ENCODE measurements around the gene TRIM38.
A peak's percentile ranks its signal among the peaks of the same experiment; 100 is the strongest.

The TRIM38 gene

GRCh38 chr6:26028746-26029569 is 66.4 kb downstream of the TRIM38 start:
- no peak for DNase-seq

- DNase-seq, result no peak
Observed at GRCh38 chr6:26029570-26029856, 66.9 kb downstream of the TRIM38 start.

GRCh38 chr6:26029857-26030653 is 67.5 kb downstream of the TRIM38 start:
- DNase-seq, result peak; percentile 34

- DNase-seq, result peak; percentile 62
Observed at GRCh38 chr6:26030716-26031115, 68.1 kb downstream of the TRIM38 start.

- peak; percentile 62 for DNase-seq
Observed at GRCh38 chr6:26031151-26031594, 68.6 kb downstream of the TRIM38 start.

GRCh38 chr6:26031595-26032339 is 69.2 kb downstream of the TRIM38 start:
- DNase-seq, result peak; percentile 99

- DNase-seq, result peak; percentile 83
Observed at GRCh38 chr6:26032340-26033084, 69.9 kb downstream of the TRIM38 start.

- peak; percentile 98 for DNase-seq
Observed at GRCh38 chr6:26033085-26033940, 70.7 kb downstream of the TRIM38 start.

- no peak for DNase-seq
Observed at GRCh38 chr6:26033941-26034354, 71.3 kb downstream of the TRIM38 start.

- DNase-seq, result no peak
Observed at GRCh38 chr6:26034905-26035304, 72.3 kb downstream of the TRIM38 start.
